DMS53 treated with DMSO at 0.1 percent for 48 hours (cell line): Measurements from ENCODE around the gene ZNF598.

Experiments used
- DNase-seq: peaks from one replicate; lab custom pipeline; 2025; ENCODE audit not compliant: unreplicated experiment; lab: John Stamatoyannopoulos, UW

ZNF598 gene

DNA sequence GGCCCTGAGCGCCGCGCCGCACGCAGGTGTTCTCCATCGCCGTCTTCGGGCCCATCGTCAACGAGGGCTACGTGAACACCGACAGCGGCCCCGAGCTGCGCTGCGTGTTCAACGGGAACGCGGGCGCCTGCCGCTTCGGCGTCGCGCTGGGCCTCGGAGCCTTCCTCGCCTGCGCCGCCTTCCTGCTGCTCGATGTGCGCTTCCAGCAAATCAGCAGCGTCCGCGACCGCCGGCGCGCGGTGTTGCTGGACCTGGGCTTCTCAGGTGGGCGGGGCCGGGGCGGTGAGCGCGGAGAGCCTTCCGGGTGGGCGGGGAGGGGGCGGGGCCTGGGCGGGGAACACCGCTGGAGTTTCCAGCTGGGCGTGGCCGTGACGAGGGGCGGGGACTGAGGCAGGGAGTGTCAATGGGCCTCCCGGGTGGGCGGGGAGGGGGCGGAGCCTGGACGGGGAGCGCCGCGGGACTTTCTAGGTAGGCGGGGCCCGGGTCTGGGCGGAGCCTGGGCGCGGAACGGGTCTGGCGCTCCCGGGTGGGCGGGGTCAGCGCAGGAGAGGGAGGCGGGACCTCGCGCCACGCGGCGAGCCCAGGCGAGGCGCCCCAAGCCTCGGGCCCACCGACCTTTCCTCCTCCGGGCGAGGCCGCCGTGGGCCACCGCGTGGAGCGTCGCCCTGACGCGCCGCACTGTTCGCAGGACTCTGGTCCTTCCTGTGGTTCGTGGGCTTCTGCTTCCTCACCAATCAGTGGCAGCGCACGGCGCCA is 17.5 kb downstream of the ZNF598 start:
- peak; percentile 64 for DNase-seq

DNA sequence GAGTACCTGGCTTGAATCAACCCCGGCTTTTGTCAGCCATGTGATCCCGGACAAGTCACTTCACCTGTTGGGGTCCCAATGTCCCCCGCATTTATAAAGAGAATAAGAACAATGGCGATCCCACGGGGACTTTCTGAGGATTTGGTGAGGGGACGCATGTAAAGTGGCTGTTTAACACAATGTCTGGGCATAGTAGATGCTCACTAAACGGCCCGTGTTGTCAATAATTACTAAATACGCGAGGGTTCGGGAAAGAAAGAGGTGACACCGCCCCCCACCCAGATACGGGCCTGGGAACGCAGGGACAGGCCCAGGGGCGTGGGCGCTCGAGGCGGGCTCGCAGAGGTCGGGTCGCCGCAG is 18.1 kb downstream of the ZNF598 start:
- DNase-seq, result no peak

DNA sequence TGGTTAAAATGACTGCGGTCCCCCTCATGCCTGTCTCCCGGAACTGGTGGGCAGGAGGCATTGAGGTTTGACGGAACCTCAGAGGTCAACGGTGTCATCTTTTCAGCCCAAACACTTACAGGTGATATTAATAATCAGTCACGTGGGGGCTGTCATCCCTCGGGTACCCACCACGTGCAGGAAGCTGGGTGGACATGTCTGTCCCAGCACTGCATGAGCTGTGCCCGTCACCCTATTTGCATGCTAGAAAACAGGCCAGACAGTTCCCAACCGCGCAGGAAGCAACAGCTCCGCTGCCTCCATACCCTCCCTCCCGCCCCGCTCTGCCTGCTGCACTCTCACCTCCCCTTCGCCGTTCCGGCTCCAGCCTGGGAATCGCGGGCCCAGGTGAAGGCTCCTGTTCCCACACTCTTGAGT is 18.5 kb downstream of the ZNF598 start:
- peak; percentile 19 for DNase-seq

DNA sequence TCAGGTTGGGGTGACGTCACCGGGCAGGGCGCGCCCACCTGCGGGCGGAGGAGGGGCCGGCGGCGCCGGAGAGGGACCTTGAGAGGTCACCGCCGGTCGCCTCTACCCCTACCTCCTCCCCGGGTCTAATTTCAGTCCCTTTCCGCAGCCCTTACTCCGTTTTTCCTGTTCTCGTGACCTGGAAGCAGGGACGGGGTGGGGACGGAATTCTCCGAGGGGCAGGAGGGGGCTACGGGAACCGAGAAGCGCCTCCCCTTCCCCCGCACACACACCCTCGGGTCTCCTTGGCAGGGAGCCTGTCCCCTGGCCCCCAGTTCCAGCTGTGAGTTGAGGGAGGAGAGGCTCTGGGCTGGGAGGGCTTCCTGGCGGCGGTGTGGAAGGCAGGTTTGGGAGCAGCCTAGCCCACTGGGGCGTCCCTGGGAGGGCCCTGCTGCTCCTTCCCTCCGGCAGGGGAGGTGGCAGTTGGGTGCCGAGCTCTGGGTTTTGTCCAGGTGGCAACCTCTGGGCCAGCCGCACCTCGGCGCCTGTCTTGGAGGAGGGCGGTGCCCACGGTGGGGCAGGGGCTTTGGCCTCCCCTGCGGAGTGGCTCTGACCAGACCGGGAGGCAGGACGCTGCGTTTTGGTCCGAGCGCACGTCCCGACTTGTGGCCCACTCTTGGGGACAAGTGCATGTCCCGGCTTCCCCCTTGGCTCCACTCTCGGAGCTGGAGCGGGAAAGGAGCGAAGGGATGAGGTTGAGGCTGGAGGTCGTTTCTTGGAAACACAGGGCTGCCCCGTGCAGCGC is 19.1 kb downstream of the ZNF598 start:
- peak; percentile 10 for DNase-seq

DNA sequence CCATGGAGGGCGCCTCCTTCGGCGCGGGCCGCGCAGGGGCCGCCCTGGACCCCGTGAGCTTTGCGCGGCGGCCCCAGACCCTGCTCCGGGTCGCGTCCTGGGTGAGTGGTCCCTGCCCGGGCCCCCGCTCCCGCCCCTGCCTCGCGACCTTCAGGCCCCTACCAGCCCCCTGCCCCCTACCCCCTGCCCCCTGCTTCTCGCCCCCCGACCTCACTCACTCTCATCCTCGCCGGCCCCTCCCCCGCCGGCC is 19.6 kb downstream of the ZNF598 start:
- no peak for DNase-seq

DNA sequence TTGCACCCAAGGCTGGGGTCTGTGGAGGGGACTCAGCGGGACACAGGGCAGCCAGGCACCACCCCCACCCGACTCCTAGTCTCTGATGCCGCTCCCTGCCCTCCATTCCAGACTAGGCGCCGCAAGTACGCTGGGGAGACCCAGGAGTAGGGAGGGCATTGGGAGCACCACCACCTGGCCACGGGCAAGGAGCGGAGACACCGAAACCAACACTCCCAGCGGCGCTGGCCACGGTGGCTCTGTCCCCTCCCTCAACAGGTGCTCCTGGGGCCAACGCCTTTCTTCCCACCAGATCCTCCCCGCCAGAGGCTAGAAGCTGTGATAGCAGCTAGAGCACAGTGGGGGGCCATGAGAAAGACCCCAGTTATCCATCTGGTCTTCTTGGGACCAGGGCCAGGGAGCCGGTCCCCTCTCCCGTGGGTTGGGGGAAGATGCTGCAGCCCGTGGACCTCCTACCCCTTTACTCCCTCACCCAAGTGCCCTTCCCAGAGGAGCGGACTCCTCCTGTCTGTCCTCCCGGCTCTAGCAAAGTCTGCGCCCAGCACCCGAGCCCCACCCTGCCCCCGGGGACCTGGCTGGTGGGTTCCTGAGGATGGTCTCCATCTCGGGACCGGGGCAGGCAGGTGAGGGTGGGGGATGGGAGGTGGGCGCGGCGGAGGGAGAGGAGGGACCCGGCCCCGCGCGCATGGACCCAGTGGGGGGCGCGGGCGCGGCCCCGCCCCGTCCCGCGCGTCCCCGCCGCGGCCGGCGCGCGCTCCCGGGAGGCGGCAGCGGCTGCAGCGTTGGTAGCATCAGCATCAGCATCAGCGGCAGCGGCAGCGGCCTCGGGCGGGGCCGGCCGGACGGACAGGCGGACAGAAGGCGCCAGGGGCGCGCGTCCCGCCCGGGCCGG is 20.2 kb downstream of the ZNF598 start, which contains the start of gene SYNGR3:
TSS of gene SYNGR3 (plus strand) at position 762 of the 892 bp plus-strand sequence. CDS start 133 bp downstream, outside the sequence.
- DNase-seq, result peak; percentile 46

DNA sequence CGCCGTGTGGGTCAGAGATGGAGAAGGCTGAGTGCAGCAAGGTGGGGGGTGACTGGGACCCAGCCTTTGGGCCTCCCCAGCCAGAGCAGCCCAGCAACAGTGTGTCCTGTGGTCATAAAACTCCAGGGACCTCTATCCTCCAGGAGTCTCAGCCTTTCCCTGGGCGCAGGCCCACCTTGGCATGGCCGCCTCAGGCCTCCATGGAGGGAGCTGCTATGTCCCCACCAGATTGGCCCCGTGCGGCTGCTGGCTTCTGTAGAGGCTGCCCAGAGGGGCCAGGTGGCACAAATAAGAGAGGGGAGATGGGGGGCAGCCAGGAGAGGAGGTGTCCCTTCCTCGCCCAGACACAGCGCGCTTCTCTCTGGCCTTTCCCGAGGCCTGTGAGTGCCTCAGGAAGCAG is 22.4 kb downstream of the ZNF598 start:
- DNase-seq, result no peak

DNA sequence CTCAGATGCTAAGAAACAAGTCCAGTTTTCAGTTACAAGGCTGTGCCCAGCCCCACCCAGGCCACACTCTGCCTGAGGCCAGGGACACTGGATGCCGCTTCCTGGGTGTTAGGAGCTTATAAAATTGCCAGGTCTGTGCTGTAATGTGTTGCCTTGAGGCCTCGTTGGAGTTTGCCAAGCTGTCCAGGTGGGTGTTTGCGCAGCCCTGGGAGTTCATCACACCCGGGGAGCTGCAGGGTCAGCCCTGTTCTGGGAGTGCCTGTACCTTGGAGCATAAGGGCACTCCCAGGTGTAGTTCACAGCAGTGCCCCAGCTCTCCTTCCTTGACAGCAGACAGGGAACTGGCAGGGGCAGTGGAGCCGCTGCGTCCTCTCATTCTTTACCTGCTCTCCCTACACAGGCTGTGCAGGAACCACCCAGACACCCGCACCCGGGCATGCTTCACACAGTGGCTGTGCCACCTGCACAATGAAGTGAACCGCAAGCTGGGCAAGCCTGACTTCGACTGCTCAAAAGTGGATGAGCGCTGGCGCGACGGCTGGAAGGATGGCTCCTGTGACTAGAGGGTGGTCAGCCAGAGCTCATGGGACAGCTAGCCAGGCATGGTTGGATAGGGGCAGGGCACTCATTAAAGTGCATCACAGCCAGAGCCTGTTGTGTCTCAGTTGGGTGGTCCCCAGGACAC is 24.0 kb downstream of the ZNF598 start:
- no peak for DNase-seq

DNA sequence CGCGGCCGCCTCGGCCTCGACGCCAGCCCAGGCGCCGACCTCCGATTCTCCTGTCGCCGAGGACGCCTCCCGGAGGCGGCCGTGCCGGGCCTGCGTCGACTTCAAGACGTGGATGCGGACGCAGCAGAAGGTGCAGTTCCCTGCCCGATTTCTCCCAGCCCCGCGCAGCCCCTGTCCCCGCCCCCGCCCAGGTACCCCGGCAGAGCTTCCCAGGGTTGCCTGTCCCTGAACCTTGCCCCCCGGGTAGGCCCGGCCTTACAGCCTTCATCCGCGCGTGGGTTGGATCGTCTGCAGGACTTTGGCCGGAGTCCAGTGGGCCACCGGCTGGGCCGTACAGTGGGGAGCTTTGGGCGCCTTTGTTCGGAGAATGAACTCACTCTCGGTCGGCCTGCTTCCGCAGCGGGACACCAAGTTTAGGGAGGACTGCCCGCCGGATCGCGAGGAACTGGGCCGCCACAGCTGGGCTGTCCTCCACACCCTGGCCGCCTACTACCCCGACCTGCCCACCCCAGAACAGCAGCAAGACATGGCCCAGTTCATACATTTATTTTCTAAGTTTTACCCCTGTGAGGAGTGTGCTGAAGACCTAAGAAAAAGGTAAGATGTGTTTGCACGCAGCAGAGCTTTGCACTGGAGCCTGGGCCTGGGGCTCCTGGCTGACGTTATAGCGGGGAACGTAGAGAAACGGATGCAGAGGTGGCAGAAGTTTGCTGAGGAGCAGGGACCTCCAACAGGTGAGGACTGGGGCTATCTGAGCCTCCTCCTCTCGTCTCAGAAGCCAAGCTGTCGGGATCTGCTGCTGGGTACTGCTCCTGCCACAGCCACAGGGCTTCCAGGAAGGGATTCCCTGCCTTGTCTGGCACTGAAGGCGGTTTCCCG is 25.0 kb downstream of the ZNF598 start:
- DNase-seq, result no peak

DNA sequence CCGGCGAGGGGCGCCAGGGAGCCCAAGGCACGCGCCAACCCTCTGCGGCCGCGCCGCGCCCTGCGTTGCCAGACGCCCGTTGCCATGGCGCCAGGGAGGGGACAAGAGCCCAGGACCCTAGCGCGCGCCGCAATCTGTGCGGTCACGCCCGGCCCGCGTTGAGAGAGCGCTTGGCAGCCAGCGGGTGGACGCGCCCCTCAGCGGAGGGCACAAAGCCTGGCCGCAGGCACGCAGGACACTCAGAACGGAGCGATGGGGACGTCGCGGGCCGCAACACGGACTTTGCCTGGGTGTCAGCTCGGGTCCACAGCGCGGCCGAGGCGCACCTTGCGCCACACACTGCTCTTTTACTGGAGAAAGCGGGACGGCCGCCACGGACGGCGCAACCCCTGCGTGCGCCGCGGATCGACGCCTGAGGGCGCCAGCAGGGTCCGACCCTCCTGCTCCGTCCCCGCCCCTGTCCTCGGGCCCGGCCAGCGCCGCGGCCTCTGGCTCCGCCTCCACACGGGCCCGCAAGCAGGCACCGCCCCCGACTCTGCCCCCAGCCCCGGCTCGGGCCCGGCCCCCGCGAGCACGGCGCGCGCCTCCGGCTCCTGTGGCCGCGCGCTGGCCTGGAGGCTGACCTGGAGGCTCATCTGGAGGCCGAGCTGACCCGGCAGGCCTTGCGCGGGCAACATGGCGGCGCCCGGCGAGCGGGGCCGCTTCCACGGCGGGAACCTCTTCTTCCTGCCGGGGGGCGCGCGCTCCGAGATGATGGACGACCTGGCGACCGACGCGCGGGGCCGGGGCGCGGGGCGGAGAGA is 25.9 kb downstream of the ZNF598 start, which contains the start of gene GFER:
TSS of gene GFER (plus strand) at position 650 of the 803 bp plus-strand sequence. CDS start at position 676, 26 bp downstream.
- peak; percentile 70 for DNase-seq

DNA sequence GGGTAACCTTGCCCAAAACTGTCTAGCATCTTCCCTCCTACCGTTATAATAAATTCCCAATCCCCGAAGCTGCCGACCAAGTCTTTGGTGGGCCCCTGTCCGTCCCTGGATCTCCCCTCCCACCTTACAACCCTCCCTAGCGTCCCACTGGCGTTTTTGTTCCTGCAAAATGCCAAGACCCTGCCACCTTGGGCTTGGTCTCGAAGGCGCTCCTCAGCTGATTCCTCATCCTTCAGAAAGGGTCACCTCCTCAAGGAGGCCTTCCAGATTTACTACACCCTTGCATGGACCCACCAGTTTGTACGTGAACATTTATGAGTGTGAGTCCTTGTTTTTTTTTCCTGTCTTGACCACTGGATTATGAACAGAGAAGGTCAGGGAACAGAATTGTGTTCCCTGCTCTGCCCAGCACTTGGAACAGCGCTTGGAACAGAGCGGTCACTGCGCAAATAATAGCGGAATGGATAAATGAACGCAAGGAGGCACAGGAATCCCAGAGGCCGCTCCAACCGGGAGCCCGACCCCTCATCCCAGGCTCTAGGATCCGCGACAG is 26.6 kb downstream of the ZNF598 start:
- DNase-seq, result no peak

DNA sequence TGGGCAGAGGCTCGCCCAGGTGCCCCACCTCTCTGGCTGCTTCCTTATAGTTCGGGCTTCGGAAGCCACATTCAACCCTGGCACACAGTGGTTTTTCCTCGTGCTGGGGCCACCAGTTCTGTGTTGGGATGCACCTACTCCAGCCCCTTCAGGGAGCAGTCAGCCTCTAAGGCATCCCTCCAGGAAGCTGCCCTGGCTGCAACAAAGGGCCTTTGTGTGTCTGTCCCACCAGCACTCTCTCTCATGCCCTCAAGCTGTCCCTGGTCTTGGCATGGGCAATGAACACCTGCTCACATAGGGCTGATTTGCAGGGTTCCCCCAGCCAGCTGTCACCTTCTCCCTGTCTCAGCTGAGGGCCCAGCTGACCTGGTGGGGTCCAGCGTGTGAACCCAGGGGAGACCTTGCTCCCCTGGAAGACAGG is 27.6 kb downstream of the ZNF598 start:
- no peak for DNase-seq

DNA sequence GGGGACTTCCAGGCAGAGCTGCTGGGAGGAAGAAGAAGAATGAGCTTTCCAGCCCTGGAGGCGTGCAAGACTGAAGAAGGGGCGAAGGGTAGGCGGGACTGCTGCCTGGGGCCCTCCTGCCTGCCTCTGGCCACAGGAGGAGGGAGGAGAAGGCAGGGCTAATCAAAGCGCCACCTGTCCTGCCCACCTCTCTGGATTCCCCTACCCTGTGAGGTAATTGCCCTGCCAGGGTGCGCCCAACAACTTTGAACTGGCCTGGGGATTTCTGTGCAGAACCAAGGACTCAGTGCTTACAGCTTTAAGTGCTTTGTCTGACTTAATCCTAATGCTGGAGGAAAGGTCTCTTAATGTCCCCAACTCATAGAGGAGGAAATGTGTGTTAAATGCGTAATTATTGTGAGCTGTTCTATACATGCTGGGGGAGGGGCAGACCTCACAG is 28.2 kb downstream of the ZNF598 start, which contains the start of gene NOXO1:
TSS of gene NOXO1 (minus strand) at position 72 of the 439 bp plus-strand sequence. CDS start 290 bp downstream, outside the sequence.
- no peak for DNase-seq

DNA sequence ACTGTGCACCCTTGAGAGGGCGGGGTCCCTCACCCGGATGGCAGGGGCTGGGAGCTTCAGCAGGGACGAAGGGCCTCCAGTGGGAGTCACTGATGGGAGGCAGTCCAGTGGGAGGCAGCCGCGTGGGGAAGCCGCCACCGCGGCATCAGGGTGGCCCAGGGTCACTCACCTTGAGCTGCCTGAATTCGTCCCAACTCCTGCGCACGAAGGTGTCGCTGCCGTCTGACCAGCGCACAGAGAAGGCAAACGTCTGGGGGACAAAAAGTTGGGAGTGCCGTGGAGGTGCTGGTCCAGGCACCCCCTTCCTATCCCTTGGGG is 28.9 kb downstream of the ZNF598 start:
- DNase-seq, result no peak

DNA sequence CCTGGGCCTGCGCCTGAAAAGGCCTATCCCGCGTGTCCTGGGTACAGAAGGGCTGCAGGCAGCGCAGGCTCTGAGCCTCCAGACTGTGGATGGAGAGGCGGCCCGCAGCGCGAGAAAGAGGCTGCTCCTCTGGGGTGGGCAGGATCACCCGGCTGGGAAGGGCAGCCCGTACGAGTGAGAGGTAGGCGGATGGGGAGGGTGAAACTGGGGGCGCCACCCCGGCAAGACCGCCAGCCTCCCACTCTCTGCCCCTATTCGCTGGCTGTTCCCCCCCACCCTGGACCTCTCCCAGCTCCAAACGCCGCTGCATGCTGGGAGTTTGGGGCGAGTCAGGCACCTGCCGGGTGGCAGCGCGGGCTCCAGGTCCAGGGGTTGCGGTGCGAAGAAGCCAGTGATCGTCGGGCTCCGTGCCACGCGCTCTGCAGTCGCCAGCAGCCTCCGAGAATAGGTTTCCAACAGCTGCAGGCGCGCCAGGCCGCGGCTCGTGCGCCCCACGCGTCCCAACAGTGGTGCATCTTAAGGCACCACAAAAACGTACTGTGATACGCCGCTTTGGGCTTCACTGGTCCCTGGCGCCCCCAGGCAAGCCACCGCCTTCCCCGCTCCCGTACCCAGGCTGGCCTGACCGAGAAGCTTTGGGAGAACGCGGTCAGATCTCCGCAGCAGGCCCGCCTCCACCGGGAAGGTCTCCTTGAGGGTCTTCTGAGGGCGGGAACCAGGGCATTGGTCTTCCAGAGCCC is 29.4 kb downstream of the ZNF598 start:
- DNase-seq, result no peak

DNA sequence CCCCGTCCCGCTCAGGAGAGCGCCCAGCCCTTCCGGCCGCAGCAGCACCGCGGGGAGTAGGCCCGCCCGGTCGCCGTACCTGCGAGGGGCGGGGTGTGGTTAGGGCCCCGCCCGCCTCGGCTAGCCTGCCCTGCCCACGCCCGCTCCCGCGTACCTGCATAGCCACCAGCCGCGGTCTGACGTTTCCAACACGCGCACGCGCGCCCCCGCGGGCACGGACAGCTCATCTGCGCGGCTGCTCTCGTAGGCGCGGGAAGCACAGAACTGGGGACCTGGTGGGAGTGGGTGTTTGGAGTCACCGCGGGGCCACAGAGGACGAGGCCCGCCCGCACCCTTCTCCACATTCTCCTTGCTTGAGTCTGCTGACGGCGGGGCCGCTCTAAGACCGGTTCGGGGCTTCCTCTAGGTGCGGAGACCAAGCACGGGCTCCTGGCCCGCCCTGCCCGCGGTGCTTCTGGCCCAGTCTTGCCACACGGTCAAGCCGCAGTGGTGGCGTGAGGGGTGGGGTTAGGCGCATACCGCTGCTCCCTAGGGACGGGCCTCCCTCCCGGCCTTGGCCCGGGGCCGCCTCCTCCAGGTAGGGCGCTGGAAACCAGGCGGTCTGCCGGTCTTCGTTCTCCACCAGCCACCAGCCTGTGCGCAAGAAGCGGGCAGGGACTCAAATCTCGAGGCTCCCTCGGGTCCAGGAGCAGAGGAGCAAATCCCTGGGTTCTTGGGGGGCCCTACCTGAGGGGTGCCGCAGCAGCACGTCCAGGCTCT is 30.2 kb downstream of the ZNF598 start:
- DNase-seq, result peak; percentile 66

DNA sequence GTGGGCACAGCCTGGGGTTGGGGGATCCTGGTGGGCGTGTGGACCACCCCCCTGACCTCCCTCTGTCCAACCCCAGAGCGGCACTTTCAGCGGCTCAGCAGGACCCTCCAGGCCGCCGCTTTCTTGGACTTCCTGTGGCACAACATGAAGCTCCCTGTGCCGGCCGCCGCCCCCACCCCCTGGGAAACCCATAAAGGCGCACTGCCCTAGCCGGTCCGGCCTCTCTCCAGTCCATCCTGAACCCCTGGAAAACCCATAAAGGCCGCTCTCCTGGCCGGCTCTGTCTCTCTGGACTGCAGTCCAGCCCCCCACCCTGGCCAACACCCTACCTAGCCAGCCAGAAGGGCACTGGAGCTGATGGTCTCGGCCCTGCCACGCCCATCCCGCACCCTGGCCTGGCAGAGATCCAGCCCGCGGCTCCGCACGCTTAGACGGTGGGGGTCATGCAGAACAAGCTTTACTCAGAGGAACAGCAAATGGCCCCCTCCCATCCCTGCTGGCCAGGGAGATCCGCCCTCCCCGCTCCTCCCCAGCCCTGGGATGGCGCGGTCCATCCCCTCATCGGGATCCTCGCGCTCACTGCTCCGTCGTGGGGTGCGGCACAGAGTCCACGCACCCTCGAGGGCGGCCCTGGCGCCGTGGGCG is 31.0 kb downstream of the ZNF598 start:
- no peak for DNase-seq
